ENCODE measurements around the gene MBD4. TPM values are rescaled to one million over a fixed set of nuclear protein-coding genes. Genes with fewer than 3 reads are reported as not detected.
"Not testable (repeated sequence)": the region's sequence is repeated elsewhere in the genome, so short reads cannot be mapped to it uniquely, and the experiment has no call there.

The MBD4 gene
- total RNA-seq, 1 donor from 2014 or later, result 44.1 TPM

DNA sequence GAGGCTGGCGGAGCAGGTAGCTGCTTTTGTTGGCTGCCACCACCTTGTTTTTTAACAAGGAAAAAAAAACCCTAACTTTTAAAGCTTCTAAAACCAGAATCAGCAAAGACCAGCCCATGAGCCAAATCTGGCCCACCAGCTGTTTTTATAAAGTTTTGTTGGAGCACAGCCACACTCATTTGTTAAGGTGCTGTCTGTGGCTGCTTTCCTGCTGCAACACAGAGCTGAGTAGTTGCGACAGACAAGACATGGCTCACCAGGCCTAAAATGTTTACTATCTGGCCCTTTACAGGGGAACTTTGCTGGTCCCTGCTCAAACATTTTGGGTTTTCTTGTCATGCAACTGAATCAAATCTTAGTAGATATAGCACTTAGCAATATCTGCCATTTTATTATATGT lies 30.2 kb downstream of the MBD4 start:
- intact Hi-C loops (cut with micrococcal nuclease), result no loop called here
- Mint-ChIP-seq H3K4me1 (ENCODE audit: low read depth) (no peaks in the 10 kb centered on the region), H3K9me3 (no peaks in the 10 kb centered on the region), H3K27ac (no peak overlapping the region), H3K4me3 (no peak overlapping the region), H3K27me3 (ENCODE audit: insufficient read depth) (peaks cover 6% of the 10 kb centered on the region), H3K36me3 (ENCODE audit: low read depth) (no peaks in the 10 kb centered on the region)
- DNase-seq (ENCODE audit: low spot score), result no peak

DNA sequence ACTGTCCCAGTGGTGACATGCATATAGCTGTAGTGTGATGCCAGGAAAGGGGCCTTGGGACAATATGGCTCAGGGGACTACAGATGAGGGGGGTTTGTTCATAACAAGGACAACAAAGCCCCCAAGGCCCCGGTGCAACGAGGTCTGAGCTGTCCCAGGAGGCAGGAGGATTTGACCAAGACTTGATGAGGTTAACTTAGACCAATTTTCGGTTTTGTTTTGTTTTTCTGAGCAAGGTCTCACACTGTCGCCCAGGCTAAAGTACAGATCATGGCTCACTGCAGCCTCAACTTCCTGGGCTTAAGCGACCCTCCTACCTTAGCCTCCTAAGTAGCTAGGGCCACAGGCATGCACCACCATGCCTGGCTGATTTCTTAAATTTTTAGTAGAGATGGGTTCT lies 35.1 kb downstream of the MBD4 start:
- Mint-ChIP-seq H3K27ac (no peak overlapping the region), H3K4me3 (no peak overlapping the region), H3K9me3 (no peaks in the 10 kb centered on the region), H3K27me3 (ENCODE audit: insufficient read depth) (no peaks in the 10 kb centered on the region), H3K4me1 (ENCODE audit: low read depth) (peaks cover 3% of the 10 kb centered on the region), H3K36me3 (ENCODE audit: low read depth) (no peaks in the 10 kb centered on the region)
- no peak for DNase-seq (ENCODE audit: low spot score)
- intact Hi-C loops (cut with micrococcal nuclease), result no loop called here

GRCh38 chr3:129404130-129404529 lies 35.6 kb downstream of the MBD4 start:
- Mint-ChIP-seq H3K27ac (no peak overlapping the region), H3K9me3 (no peaks in the 10 kb centered on the region), H3K4me1 (ENCODE audit: low read depth) (peaks cover 7% of the 10 kb centered on the region), H3K4me3 (no peak overlapping the region), H3K27me3 (ENCODE audit: insufficient read depth) (no peaks in the 10 kb centered on the region), H3K36me3 (ENCODE audit: low read depth) (no peaks in the 10 kb centered on the region)
- DNase-seq (ENCODE audit: low spot score), result no peak
- intact Hi-C loops (cut with micrococcal nuclease), result no loop called here

DNA sequence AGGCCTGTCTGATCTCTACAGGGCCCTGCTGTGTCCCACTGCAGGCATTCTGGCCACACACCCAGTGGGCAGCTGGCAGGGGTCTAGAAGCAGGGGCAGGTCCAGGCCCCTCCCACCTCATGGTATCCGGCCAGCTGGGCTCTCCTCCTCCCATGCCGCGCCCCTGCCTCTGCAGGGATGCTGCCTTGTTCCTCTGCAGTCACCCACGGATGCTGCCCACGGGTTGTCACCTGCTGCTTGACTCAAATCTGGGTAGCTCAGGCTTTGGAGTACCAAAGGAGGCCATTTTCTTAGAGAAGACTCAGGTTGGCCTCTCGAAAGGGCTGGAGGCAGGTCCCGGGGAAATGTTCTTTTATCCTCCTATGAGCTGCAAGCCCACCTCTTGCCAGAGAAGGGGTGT lies 36.3 kb downstream of the MBD4 start:
- Mint-ChIP-seq H3K27me3 (ENCODE audit: insufficient read depth) (no peaks in the 10 kb centered on the region), H3K4me1 (ENCODE audit: low read depth) (peaks cover 10% of the 10 kb centered on the region), H3K36me3 (ENCODE audit: low read depth) (no peaks in the 10 kb centered on the region), H3K4me3 (no peak overlapping the region), H3K27ac (no peak overlapping the region), H3K9me3 (no peaks in the 10 kb centered on the region)
- intact Hi-C loops (cut with micrococcal nuclease), result no loop called here
- DNase-seq (ENCODE audit: low spot score), result no peak

DNA sequence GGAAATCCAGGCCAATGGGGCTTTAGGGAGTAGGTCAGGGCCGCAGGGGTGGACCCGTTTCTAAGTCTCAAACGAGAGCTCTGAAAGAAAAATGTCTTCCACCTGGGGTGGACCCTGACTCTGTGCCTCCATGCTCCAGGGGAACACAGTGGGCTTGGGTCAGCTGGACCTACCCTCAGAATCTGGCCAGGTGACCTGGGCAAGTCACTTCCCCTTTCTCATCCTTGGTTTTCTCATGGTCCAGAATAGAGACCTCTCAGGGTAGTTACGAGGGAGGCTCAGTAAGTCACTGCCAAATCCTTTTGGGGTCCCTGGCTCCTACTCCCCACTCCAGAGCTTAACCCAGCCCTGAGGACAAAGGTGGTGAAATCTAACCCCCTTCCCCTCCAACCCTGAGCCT lies 37.1 kb downstream of the MBD4 start:
- intact Hi-C loops (cut with micrococcal nuclease), result no loop called here
- no peak for DNase-seq (ENCODE audit: low spot score)
- Mint-ChIP-seq H3K9me3 (no peaks in the 10 kb centered on the region), H3K4me1 (ENCODE audit: low read depth) (peaks cover 18% of the 10 kb centered on the region), H3K36me3 (ENCODE audit: low read depth) (no peaks in the 10 kb centered on the region), H3K4me3 (no peak overlapping the region), H3K27ac (no peak overlapping the region), H3K27me3 (ENCODE audit: insufficient read depth) (no peaks in the 10 kb centered on the region)

GRCh38 chr3:129402210-129402609 lies 37.5 kb downstream of the MBD4 start:
- H3K27ac Mint-ChIP-seq, result no peak overlapping the region
- no peaks in the 10 kb centered on the region for H3K36me3 Mint-ChIP-seq (ENCODE audit: low read depth)
- peaks cover 22% of the 10 kb centered on the region for H3K4me1 Mint-ChIP-seq (ENCODE audit: low read depth)
- no peak overlapping the region for H3K4me3 Mint-ChIP-seq
- no peaks in the 10 kb centered on the region for H3K9me3 Mint-ChIP-seq
- no peaks in the 10 kb centered on the region for H3K27me3 Mint-ChIP-seq (ENCODE audit: insufficient read depth)
- DNase-seq (ENCODE audit: low spot score), result no peak
- intact Hi-C loops (cut with micrococcal nuclease), result no loop called here

GRCh38 chr3:129399895-129400357 lies 39.8 kb downstream of the MBD4 start:
- H3K36me3 Mint-ChIP-seq (ENCODE audit: low read depth), result peaks cover 4% of the 10 kb centered on the region
- no peaks in the 10 kb centered on the region for H3K9me3 Mint-ChIP-seq
- intact Hi-C loops (cut with micrococcal nuclease), result loop anchor here (1.0 to 5.0 kb wide), 11 partner anchors 28 to 1277 kb away; partner anchors contain the start of genes ACAD9, CNBP, COPG1 and EFCAB12
- H3K4me3 Mint-ChIP-seq, result peak overlapping the region; percentile 96
- H3K27ac Mint-ChIP-seq, result peak overlapping the region; percentile 94
- DNase-seq (ENCODE audit: low spot score), result no peak
- no peaks in the 10 kb centered on the region for H3K27me3 Mint-ChIP-seq (ENCODE audit: insufficient read depth)
- H3K4me1 Mint-ChIP-seq (ENCODE audit: low read depth), result peaks cover 23% of the 10 kb centered on the region

- Mint-ChIP-seq H3K4me1 (ENCODE audit: low read depth) (peaks cover 23% of the 10 kb centered on the region), H3K27ac (peak overlapping the region; percentile 94), H3K9me3 (no peaks in the 10 kb centered on the region), H3K36me3 (ENCODE audit: low read depth) (peaks cover 8% of the 10 kb centered on the region), H3K4me3 (peak overlapping the region; percentile 96), H3K27me3 (ENCODE audit: insufficient read depth) (no peaks in the 10 kb centered on the region)
- DNase-seq (ENCODE audit: low spot score), result peak; percentile 73
- intact Hi-C loops (cut with micrococcal nuclease), result loop anchor here (1.0 to 5.0 kb wide), 11 partner anchors 29 to 1277 kb away; partner anchors contain the start of genes ACAD9, CNBP, COPG1 and EFCAB12
These were observed 40.4 kb downstream of the MBD4 start for GRCh38 chr3:129399145-129399894.

- Mint-ChIP-seq H3K4me1 (ENCODE audit: low read depth) (peaks cover 23% of the 10 kb centered on the region), H3K4me3 (peak overlapping the region; percentile 96), H3K9me3 (no peaks in the 10 kb centered on the region), H3K27me3 (ENCODE audit: insufficient read depth) (no peaks in the 10 kb centered on the region), H3K27ac (peak overlapping the region; percentile 94), H3K36me3 (ENCODE audit: low read depth) (peaks cover 9% of the 10 kb centered on the region)
- DNase-seq (ENCODE audit: low spot score), result no peak
- intact Hi-C loops (cut with micrococcal nuclease), result loop anchor here (1.0 to 5.0 kb wide), 11 partner anchors 30 to 1276 kb away; partner anchors contain the start of genes ACAD9, CNBP, COPG1 and EFCAB12
These were observed 41.0 kb downstream of the MBD4 start for GRCh38 chr3:129398803-129399144.

DNA sequence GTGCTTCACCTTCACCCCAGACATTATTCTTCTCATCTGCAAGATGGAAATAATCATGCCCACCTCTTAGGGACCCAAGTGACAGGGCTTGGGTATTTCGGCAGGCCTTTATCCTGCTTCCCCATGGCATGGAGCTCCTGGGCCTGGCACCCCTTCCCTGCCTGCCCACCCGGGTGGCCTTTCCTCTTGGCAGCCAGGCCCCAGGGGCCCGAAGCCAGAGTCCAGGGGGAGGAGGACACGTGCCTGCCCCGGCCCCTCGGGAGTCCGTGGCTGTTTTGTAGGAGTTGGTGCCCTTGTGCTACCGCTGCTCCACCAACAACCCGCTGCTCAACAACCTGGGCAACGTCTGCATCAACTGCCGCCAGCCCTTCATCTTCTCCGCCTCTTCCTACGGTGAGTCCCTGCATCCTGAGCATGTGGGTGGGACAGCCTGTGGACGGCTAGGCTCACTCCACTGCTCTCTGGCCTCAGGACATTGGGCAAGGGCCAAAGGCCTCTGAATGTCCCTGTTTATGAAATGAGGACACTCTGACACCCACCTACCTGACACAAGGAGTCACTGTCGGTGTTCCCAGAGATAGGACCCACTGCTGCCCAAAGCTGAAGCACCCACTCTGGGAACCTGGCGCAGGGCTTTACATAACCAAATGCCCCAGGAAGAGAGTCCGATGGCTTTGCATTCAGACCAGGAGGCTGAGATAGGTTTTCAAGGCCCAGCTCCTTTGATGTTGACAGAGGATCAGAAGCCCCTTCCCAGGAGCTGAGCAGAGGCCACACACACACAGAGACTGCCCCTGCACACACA lies 45.8 kb downstream of the MBD4 start:
- H3K27ac Mint-ChIP-seq; H3K27me3 Mint-ChIP-seq (ENCODE audit: insufficient read depth); H3K9me3 Mint-ChIP-seq; H3K4me3 Mint-ChIP-seq; intact Hi-C loops (cut with micrococcal nuclease); DNase-seq (ENCODE audit: low spot score): not testable (repeated sequence)
- H3K36me3 Mint-ChIP-seq (ENCODE audit: low read depth), result peaks cover 18% of the 10 kb centered on the region
- peaks cover 17% of the 10 kb centered on the region for H3K4me1 Mint-ChIP-seq (ENCODE audit: low read depth)

DNA sequence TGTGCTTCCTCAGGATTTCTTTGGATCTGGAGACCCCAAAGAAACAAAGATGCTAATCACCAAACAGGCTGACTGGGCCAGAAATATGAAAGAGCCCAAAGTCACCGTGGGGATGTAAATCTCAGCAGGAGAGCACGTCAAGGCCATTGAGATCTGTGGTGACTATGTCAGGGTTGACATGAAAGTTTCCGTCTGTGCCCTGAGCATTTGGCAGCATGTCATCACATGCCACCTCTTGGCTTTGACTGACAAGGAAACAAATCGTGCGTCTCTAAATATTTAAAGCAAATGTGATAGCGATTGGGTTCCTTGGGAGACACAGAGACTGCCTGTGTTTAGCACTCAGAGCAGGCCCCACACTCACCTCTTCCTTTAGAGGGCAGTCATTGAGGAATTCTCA lies 46.5 kb downstream of the MBD4 start:
- Mint-ChIP-seq H3K9me3 (no peaks in the 10 kb centered on the region), H3K36me3 (ENCODE audit: low read depth) (peaks cover 18% of the 10 kb centered on the region), H3K27ac (no peak overlapping the region), H3K27me3 (ENCODE audit: insufficient read depth) (no peaks in the 10 kb centered on the region), H3K4me1 (ENCODE audit: low read depth) (peaks cover 12% of the 10 kb centered on the region), H3K4me3 (no peak overlapping the region)
- no peak for DNase-seq (ENCODE audit: low spot score)
- intact Hi-C loops (cut with micrococcal nuclease), result no loop called here

- intact Hi-C loops (cut with micrococcal nuclease); H3K27me3 Mint-ChIP-seq (ENCODE audit: insufficient read depth): not testable (repeated sequence)
- peaks cover 27% of the 10 kb centered on the region for H3K36me3 Mint-ChIP-seq (ENCODE audit: low read depth)
These were observed 47.5 kb downstream of the MBD4 start for GRCh38 chr3:129392106-129392887.

More at GRCh38 chr3:129392106-129392887, 47.5 kb downstream of the MBD4 start:
- H3K4me1 Mint-ChIP-seq (ENCODE audit: low read depth); DNase-seq (ENCODE audit: low spot score); H3K4me3 Mint-ChIP-seq; H3K27ac Mint-ChIP-seq; H3K9me3 Mint-ChIP-seq: not testable (repeated sequence)
